HG02798 (cell line): ENCODE data around the gene IFNGR1.

Experiments
- ATAC-seq: cut with Tn5 transposase; IDR thresholded peaks from one replicate; pipeline ENCODE4 v1.9.1; 2021; ENCODE audit warnings: mild to moderate bottlenecking; ENCODE audit not compliant: unreplicated experiment, poor library complexity

IFNGR1 gene

GRCh38 chr6:137181891-137182653 is 37.1 kb downstream of the IFNGR1 start:
- ATAC-seq, result no peak

- ATAC-seq, result no peak
Measured at GRCh38 chr6:137177611-137178010, 41.6 kb downstream of the IFNGR1 start.

- ATAC-seq, result no peak
Measured at GRCh38 chr6:137176729-137177128, 42.5 kb downstream of the IFNGR1 start.

- no peak for ATAC-seq
Measured at GRCh38 chr6:137175868-137176245, 43.3 kb downstream of the IFNGR1 start.

GRCh38 chr6:137175157-137175867 is 43.9 kb downstream of the IFNGR1 start:
- ATAC-seq, result no peak

GRCh38 chr6:137173501-137173900 is 45.7 kb downstream of the IFNGR1 start, which contains the start of gene IL22RA2:
Gene IL22RA2, minus strand, starts transcription at chr6:137173644. Its CDS starts 11,895 bp downstream, at chr6:137161749.
- no peak for ATAC-seq

- no peak for ATAC-seq
Measured at GRCh38 chr6:137172734-137173431, 46.3 kb downstream of the IFNGR1 start.

- ATAC-seq, result no peak
Measured at GRCh38 chr6:137171824-137172733, 47.1 kb downstream of the IFNGR1 start.

GRCh38 chr6:137171053-137171374 is 48.2 kb downstream of the IFNGR1 start:
- no peak for ATAC-seq

- ATAC-seq, result no peak
Measured at GRCh38 chr6:137170266-137171052, 48.7 kb downstream of the IFNGR1 start.

GRCh38 chr6:137167702-137168377 is 51.3 kb downstream of the IFNGR1 start:
- ATAC-seq, result no peak

- ATAC-seq, result no peak
Measured at GRCh38 chr6:137166247-137167098, 52.7 kb downstream of the IFNGR1 start.

GRCh38 chr6:137165375-137166246 is 53.6 kb downstream of the IFNGR1 start:
- peak; percentile 69 for ATAC-seq

- ATAC-seq, result no peak
Measured at GRCh38 chr6:137163732-137164318, 55.4 kb downstream of the IFNGR1 start.

- ATAC-seq, result no peak
Measured at GRCh38 chr6:137162692-137163306, 56.4 kb downstream of the IFNGR1 start.

- ATAC-seq, result no peak
Measured at GRCh38 chr6:137161949-137162348, 57.2 kb downstream of the IFNGR1 start.
